ENCODE results near the gene PQBP1.
"Not testable (repeated sequence)": the region's sequence is repeated elsewhere in the genome, so short reads cannot be mapped to it uniquely, and the experiment has no call there.

PQBP1 gene, protein sequence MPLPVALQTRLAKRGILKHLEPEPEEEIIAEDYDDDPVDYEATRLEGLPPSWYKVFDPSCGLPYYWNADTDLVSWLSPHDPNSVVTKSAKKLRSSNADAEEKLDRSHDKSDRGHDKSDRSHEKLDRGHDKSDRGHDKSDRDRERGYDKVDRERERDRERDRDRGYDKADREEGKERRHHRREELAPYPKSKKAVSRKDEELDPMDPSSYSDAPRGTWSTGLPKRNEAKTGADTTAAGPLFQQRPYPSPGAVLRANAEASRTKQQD

DNA sequence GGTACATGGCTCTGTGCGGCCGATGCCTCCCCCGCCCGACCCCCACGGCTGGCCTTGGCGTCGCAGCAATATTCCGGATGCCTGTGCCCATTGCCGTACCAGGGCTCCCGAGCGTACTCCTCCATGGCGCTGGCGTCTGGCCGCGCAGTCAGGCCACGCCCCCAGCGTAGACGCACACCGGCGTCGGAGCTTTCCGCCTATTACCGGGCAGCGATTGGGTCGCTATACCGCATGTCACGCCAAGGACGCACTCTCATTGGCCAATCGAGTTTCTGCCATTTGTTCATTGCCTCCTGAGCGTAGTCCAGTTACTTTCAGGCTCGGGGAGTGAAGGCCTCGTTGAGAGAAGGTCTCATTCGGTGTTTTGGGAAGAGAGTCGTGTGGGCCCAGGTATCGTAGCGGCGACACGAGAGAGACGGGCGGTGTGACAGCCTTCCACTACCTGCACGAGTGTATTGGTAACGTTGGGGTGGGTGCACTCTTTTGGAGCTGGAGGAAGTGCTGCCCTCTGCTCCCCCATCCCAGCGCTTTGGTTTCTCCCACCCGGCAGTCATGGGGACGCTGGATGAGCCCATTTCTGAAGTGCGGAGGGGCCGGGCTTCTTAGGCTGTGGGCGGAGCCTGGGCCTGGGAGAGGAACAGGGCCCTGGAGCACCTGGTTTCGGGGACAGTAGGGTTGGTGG, at the start of gene PQBP1, which contains the start of gene TIMM17B:
Gene PQBP1 (plus strand): TSS at position 306 of the 682 bp plus-strand sequence. CDS start 580 bp downstream, outside the sequence.
Gene TIMM17B (minus strand): TSS at position 144 of the 682 bp plus-strand sequence. CDS start 19 bp downstream, at position 125.
- DNase-seq, result peak; percentile 90 to 98

DNA sequence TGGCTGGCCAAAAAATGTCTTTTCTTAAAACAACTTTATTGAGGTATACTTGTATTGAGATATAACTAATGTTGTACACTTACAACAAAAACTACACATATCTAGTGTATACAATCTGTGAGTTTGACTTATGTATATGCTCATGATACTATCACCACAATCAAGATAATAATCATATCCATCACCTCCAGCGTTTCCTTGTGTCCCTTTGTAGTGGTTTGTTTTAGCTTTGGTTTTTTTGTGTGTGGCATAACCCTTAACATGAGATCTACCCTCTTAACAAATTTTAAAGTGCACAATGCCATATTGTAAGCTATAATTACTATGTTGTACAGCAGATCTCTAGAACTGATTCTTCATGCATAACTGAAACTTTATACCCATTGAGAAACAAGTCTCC, 48.9 kb upstream of the PQBP1 start:
- DNase-seq, result no peak

DNA sequence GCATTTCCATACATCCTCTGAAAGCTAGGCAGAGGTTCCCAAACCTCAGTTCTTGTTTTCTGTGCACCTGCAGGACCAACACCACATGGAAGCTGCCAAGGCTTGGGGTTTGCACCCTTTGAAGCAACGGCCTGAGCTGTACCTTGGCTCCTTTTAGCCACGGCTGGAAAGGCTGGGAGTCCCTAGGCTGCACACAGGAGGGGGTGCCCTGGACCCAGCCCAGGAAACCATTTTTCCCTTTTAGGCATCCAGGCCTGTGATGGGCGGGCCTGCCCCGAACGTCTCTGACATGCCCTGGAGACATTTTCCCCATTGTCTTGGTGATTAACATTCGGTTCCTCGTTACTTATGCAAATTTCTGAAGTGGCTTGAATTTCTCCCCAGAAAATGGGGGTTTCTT, 44.9 kb upstream of the PQBP1 start:
- DNase-seq, result no peak

DNA sequence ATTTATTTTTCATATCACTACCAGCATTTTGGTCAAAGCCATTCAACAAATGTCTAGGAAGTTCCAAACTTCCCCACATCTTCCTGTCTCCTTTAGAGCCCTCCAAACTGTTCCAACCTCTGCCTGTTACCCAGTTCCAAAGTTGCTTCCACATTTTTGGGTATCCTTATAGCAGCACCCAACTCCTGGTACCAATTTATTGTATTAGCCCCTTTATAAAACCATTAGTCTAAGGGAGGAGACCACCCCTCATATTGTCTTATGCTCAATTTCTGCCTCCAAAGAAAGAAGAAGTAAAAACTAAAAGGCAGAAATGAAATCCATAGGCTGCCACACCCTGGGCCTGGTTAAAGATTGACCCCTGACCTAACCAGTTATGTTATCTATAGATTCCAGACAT, 44.2 kb upstream of the PQBP1 start:
- DNase-seq, result not testable (repeated sequence)

DNA sequence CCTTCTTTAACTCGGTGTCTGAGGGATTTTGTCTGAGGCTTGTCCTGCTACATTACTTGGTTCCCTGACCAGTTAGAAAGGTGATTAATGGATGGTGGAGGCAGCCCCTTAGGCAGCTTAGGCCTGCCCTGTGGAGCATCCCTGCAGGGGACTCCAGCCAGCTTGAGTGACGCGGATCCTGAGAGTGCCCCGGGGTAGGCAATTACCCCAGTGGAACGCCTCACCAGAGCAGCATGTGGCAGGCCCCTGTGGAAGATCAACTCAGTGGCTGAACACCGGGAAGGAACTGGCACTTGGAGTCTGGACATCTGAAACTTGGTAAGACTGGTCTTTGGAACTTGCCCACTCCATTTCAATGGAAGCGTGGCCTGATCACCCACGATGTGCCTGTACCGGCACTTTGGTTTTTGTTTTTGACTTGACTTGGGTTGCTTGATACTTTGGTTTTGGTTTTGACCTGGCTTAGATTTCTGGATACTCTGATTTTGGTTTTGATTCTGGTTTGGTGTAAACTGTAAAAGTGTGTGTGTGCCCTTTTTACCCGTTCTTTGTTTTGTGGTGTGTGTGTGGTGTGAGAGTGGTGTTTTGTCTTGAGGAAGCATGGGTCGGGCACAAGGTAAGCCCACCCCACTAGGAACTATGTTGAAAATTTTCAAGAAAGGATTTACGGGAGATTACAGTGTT, 43.5 kb upstream of the PQBP1 start:
- DNase-seq, result not testable (repeated sequence)

DNA sequence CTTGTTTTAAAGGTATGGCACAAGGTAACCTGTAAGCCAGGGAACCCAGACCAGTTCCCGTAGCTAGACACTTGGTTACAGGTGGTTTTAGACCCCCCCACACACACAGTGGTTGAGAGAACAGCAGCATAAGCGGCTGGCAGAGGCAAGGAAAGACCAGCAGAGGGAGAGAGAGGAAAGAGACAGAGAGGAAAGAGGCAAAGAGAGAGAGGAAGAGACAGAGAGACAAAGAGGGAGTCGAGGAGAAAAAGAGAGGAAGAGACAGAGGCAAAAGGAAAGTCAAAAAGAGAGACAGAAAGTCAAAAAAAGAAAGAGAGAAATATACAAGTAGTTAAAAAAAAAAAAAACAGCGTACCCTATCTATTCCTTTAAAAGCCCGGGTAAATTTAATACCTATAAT, 42.8 kb upstream of the PQBP1 start:
- no peak for DNase-seq

DNA sequence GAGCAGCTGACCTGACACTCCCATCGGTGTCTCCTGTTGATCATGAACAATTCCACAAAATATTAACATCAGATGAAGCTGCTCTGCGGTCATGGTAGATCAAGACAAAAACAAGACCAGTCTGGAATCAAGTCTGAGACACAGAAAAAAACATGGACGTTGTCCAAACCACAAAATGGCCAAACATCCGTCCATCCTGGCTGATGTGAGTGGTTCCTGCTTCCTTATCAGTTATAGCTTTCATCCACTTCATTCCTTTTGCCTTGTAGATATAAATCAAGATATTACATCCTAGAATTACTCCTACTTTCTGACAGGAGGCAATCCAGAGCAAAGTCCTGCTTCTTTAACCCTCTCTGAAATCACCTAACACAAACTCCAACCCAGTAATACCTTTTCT, 33.5 kb upstream of the PQBP1 start:
- no peak for DNase-seq

DNA sequence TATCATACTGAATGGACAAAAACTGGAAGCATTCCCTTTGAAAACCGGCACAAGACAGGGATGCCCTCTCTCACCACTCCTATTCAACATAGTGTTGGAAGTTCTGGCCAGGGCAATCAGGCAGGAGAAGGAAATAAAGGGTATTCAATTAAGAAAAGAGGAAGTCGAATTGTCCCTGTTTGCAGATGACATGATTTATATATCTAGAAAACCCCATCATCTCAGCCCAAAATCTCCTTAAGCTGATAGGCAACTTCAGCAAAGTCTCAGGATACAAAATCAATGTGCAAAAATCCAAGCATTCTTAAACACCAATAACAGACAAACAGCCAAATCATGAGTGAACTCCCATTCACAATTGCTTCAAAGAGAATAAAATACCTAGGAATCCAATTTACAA, 25.7 kb upstream of the PQBP1 start:
- not testable (repeated sequence) for DNase-seq

DNA sequence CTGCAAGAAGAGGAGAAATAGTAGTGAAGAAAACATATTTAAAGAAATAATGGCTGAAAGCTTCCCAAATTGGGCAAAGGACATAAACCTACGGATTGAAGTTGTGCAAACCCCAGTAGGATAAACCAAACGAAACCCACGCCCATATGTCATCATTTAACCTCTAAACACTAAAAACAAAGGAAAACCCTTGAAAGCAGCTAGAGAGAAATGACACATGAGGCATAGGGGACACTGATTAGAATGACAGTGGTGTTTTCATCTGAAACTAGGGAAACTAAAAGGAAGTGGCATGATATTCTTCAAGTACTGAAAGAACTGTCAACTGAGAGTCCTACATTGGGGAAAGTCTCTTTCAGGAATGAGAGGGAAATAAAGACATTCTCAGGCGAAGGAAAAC, 20.8 kb upstream of the PQBP1 start:
- DNase-seq, result not testable (repeated sequence)

DNA sequence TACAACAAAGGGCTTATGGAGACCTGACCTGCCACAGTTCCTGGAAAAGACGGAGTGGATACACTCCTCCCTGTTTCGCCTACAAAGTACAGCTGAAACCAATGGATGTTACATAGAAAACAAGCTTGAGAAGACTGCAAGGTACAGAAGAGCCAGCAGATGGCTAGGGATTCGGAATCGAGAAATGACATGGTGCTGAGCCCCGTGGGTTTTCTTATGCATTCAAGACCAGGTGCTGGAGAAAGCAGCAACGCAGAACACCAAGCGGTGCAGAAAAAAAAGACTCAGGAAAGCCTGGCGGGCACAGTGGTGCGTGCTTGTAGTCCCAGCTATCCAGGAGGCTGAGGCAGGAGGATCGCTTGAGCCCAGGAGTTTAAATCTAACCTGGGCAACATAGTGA, 14.0 kb upstream of the PQBP1 start:
- DNase-seq, result no peak

DNA sequence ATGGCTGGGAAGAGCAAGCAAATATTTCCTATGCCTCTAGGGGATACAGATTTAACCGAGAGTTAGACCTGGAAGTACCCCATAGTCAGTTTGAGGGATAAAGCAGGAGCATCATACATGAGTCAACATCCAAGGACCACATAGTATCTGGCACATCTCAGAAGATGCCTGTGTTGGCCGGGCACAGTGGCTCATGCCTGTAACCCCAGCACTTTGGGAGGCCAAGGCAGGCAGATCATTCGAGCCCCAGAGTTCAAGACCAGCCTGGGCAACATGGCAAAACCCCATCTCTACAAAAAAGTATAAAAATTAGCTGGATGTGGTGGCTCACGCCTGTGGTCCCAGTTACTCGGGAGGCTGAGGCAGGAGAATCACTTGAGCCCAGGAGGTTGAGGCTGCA, 11.1 kb upstream of the PQBP1 start:
- not testable (repeated sequence) for DNase-seq

DNA sequence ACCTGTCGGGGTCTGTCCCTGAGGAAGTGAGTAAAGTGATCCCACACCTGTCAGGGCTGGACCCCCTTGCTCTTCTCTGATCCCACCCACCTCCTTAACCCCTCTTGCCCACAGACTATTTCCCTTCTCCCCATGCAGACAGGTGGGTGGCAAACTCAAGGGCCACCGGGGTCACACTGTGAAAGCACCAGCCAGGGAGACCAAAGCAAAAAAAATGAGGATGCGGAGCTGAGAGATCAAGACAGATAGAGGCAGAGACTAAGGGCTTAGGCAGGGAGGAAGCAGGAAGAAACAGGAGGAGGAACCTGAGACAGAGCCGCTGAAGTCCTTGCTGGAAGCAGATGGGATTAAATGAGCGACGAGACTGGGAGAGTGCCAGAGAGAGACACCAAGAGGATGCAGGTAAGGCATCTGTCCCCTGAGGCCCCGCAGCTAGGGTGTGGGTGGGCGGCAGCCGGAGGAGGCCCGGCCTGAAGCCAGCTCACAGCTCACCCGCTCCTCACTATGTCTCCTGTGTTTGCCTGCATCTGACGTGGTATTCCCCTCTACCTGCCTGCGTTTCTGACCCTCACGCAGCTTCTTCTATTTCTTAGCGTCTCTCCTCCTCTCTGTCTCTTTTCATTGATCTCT, 7.3 kb upstream of the PQBP1 start:
- DNase-seq, result no peak

DNA sequence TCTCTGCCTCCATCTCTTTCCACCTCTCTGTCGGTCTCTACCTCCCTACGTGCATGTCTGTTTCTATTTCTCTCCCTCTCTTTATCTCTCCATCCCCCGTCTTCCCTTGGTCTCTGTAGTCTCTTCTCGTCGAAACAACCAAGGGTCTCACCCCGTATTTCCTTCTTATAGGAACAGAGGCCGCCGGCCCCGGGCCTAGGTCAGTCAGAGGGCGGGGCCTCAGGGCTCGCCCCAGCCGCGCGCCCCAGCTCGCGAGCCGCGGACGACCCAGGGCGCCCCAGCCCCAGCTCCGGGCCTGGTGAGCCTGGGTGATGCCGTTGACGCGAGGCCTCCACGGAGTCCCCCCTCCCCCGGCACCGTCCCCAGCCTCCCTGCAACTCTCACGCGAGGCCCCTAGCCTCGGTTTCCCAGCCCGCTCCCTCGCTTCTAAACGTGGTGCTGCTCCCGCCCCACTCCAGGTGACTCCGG, 6.8 kb upstream of the PQBP1 start:
- no peak for DNase-seq

DNA sequence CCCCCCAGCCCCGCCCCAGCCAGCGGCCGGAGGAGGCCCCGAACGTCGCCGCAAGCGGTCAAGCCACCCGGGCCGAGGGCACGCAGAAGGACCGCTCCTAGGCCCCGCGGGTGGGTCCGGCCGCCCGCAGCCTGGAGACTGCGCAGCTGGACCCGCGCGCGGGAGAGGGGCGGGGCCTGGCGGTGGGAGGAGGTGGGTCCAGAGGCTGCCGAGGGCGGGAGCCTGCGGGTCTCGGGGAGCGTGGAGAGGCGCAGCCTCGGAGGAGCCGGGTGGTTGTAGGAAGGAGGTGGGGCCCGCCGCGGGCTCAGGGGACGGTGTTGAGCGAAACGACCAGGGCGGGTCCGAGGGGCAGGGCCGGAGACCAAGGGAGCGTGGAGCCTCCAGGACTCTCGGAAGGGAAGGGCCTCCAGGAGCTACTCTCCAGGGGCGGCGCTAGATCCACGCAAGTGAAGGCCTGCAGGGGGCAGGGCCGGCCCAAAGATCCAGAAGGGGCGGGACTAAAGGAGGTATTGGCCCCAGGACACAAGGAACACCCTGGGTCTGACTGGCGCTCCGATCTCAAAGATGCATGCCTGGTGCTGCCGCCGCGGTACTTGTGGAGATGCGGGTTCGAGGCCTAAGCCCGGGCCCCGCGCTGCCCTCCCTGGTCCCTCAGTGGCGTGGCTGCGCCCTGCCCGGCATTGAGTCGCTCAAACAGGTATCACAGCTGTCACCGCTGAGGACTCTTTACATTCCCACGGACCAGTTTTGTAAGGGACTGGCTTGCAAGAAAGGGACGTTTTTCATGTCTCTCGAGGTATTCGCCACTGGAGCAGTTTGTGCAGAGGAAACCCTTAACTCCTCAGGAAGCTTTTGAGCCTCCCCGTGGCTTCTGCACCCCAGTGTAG, 6.1 kb upstream of the PQBP1 start:
- peak; percentile 78 for DNase-seq

DNA sequence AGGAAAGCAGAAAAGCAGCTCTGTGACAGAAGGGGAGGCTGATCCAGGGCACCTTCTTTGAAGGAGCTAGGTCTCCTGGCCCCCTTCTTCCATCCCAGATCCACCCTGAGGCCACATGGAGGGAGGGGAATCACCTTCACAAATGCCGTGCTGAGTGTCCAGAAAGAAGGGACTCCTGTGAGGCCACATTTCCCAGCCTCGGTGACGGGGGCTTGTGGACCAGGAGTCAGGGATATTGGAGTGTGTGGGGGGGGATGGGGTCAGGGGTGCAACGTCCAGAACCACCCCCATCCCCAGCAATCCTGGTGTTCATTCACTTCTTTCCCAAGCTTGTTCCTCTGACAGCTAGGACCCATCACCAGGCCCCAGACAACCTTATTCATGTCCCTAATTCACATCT, 4.8 kb upstream of the PQBP1 start:
- DNase-seq, result no peak

DNA sequence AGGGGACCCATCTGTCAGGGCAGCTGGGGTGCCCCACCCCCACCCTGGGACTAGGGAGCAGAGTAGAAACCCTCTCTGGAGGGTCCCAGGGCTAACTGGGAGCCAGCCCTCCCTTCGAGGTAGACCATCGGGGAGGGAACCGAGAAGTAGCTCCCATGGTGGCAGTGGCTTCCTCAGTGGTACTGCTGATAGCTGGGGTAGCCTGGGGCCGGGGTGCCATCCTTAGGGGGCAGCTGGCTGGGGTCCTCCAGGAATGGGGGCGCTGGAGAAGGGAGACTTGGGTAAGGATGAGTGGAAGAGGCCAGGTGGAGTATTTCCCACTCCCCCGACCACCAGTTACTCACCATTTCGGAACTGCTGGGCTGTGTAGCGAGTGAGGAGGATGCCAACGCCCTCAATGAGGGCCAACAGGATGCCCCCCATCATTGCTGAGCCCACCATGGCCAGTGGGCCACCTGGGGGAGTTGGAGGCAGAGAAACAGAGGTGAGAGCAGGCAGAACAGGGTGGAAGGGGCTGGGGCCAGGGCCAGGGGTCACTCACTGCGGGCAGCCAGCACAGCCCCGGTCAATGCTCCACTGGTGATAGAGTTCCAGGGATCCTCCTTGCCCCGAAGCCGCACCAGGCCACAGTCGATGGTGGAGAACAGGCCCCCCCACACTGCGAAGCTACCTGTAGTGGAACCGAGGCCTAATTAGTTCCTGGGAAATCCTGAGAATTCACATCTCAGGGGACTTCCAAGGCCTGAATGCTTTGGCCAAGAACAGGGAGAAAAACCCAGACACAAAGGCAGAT, 4.0 kb upstream of the PQBP1 start:
- DNase-seq, result no peak

DNA sequence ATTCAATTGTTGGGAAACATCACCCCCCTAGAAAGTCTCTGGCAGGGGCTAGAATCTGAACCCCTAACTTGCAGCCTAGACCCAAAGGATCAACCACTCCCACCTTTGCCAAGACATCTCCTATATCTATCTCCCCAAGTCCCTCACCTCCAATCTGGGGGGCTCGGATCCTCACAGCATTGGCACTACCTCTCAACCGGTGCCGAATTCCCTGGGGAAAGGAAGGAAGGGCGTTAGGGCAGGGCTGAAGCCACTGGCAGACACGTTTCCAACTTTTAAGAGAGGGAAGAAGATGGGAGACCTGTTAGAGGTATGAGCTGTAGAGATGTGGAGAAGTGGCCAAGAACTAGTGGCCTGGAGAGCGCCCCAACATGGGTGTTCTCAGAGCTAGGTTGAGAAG, 2.8 kb upstream of the PQBP1 start:
- no peak for DNase-seq

DNA sequence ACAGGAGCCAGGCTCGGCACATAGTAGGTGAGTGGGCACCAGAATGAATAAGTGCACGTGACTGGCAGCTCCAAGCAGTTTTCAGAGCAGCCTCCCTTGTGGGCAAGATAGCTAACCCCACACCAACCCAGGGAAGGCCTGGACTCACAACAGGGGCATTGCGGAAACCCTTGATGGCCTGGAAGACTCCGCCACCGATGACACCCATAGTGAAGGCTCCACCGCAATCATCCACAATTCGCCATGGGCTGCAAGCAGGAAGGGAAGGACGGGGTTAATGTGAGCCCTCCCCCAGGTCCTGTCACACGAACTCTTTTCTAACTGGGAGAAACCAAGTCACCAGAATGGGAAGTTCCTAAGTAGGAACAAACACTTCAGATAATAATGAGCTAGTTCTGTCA, 1.1 kb upstream of the PQBP1 start:
- peak in 1 of 2 experiments; percentile 39 for DNase-seq

DNA sequence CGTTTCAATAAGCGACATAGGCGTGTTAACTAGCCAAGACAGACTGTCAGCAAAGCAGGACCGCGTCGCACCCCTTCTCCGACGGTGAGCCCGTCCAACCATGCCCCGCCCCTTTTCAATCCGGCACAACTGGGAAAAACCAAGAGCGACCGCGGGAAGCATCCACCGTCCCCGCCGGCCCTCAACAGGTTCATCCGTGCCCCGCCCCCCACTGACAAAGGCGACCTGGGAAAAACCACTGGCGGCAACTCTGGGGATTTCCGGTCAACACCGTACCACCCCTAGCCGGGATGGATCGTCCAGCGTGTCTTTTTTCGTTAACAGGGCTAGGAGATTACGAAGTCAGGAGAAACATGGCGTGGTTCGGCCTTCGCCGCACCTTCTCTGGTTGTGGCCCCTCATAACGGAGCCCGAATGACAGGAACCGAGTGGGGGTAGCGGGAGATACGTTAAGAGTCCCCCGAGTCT, 539 bp upstream of the PQBP1 start:
- peak; percentile 79 to 84 for DNase-seq

DNA sequence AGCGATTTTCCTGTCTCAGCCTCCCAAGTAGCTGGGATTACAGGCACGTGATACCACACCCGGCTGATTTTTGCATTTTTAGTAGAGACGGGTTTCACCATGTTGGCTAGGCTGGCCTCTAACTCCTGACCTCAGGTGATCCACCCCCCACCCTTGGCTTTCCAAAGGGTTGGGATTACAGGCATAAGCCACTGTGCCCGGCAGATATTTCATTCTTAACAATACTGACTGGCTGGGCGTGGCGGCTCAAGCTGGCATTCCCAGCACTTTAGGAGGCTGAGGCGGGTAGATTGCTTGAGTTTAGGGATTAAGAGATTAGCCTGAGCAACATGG, 1.3 kb downstream of the PQBP1 start:
- no peak for DNase-seq

DNA sequence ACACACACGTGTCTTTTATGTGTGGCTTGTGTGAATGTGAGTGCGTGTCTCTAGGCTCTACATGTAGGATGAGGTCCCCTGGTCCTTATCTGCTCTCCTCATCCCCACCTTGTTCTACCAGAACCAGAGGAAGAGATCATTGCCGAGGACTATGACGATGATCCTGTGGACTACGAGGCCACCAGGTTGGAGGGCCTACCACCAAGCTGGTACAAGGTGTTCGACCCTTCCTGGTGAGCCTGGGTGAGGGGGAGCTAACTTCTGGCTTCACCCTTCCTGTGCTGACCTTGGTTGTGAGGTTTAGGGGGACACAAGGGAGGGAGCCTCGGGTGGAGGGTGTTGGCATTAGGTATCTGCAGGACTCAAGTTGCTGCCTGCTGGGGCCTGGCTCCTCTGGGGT, 3.3 kb downstream of the PQBP1 start:
- no peak for DNase-seq

All from NCI-H2081 (cell line).